ENCODE data around the gene KAT2B. TPM values are rescaled to one million over a fixed set of nuclear protein-coding genes. Genes with fewer than 3 reads are reported as not detected.

KAT2B gene
- total RNA-seq, 2 experiments from 2014 or later, result 36.1 to 39.6 TPM

GRCh38 chr3:20121088-20121487 lies 80.8 kb downstream of the KAT2B start:
- CTCF ChIA-PET, result no interaction called here
- POLR2A ChIA-PET, result no interaction called here

- ChIA-PET POLR2A (no interaction called here), CTCF (no interaction called here)
Observed at GRCh38 chr3:20123131-20123652, 82.9 kb downstream of the KAT2B start.

GRCh38 chr3:20125289-20125688 lies 85.0 kb downstream of the KAT2B start:
- CTCF ChIA-PET, result no interaction called here
- POLR2A ChIA-PET, result no interaction called here

- ChIA-PET POLR2A (interaction anchor here (0.6 kb wide), 1 partner anchor 402 kb away, joined by 3 read pairs; no protein-coding TSS in a partner anchor), CTCF (no interaction called here)
Observed at GRCh38 chr3:20125897-20126296, 85.7 kb downstream of the KAT2B start.

GRCh38 chr3:20128358-20128757 lies 88.1 kb downstream of the KAT2B start:
- POLR2A ChIA-PET, result no interaction called here
- CTCF ChIA-PET, result no interaction called here

- ChIA-PET POLR2A (interaction anchor here (0.7 to 0.8 kb wide), 2 partner anchors 20 to 186 kb away, joined by 3 read pairs; no protein-coding TSS in a partner anchor), CTCF (no interaction called here)
Observed at GRCh38 chr3:20130106-20130505, 89.9 kb downstream of the KAT2B start.

- ChIA-PET POLR2A (no interaction called here), CTCF (no interaction called here)
Observed at GRCh38 chr3:20136231-20136630, 96.0 kb downstream of the KAT2B start.

GRCh38 chr3:20137647-20138046 lies 97.4 kb downstream of the KAT2B start:
- POLR2A ChIA-PET, result no interaction called here
- CTCF ChIA-PET, result interaction anchor here (1.0 kb wide), 1 partner anchor 32 kb away, joined by 3 read pairs; no protein-coding TSS in a partner anchor

- CTCF ChIA-PET, result no interaction called here
- POLR2A ChIA-PET, result no interaction called here
Observed at GRCh38 chr3:20140881-20141280, 100.6 kb downstream of the KAT2B start.

- POLR2A ChIA-PET, result no interaction called here
- CTCF ChIA-PET, result no interaction called here
Observed at GRCh38 chr3:20141316-20141715, 101.1 kb downstream of the KAT2B start.

GRCh38 chr3:20141851-20142250 lies 101.6 kb downstream of the KAT2B start:
- POLR2A ChIA-PET, result no interaction called here

GRCh38 chr3:20142517-20142916 lies 102.3 kb downstream of the KAT2B start:
- ChIA-PET POLR2A (no interaction called here), CTCF (no interaction called here)

More at GRCh38 chr3:20141851-20142250, 101.6 kb downstream of the KAT2B start:
- CTCF ChIA-PET, result no interaction called here

- ChIA-PET POLR2A (no interaction called here), CTCF (no interaction called here)
Observed at GRCh38 chr3:20143519-20143918, 103.3 kb downstream of the KAT2B start.

- POLR2A ChIA-PET, result no interaction called here
Observed at GRCh38 chr3:20145874-20146273, 105.6 kb downstream of the KAT2B start.

GRCh38 chr3:20146301-20146700 lies 106.1 kb downstream of the KAT2B start:
- POLR2A ChIA-PET, result no interaction called here
- CTCF ChIA-PET, result no interaction called here

More at GRCh38 chr3:20145874-20146273, 105.6 kb downstream of the KAT2B start:
- CTCF ChIA-PET, result no interaction called here

GRCh38 chr3:20147361-20147760 lies 107.1 kb downstream of the KAT2B start:
- ChIA-PET POLR2A (no interaction called here), CTCF (no interaction called here)

- ChIA-PET POLR2A (interaction anchor here (0.5 kb wide), 1 partner anchor 108 kb away, joined by 5 read pairs; no protein-coding TSS in a partner anchor), CTCF (no interaction called here)
Observed at GRCh38 chr3:20148466-20148865, 108.2 kb downstream of the KAT2B start.

- ChIA-PET CTCF (no interaction called here), POLR2A (interaction anchor here (0.7 to 0.9 kb wide), 2 partner anchors 32 to 288 kb away, joined by 3 to 5 read pairs; partner anchors contain the start of gene SGO1)
Observed at GRCh38 chr3:20154078-20154477, 113.8 kb downstream of the KAT2B start.

GRCh38 chr3:20154928-20155327 lies 114.7 kb downstream of the KAT2B start:
- POLR2A ChIA-PET, result interaction anchor here (0.7 to 0.9 kb wide), 2 partner anchors 31 to 289 kb away, joined by 3 to 5 read pairs; partner anchors contain the start of gene SGO1
- CTCF ChIA-PET, result no interaction called here

GRCh38 chr3:20160230-20160629 lies 120.0 kb downstream of the KAT2B start:
- CTCF ChIA-PET, result no interaction called here
- POLR2A ChIA-PET, result no interaction called here

GRCh38 chr3:20161714-20162113 lies 121.5 kb downstream of the KAT2B start:
- ChIA-PET CTCF (no interaction called here), POLR2A (no interaction called here)

- POLR2A ChIA-PET, result no interaction called here
Observed at GRCh38 chr3:20173844-20174410, 133.7 kb downstream of the KAT2B start.

More at GRCh38 chr3:20173844-20174410, 133.7 kb downstream of the KAT2B start:
- CTCF ChIA-PET, result no interaction called here
